Esophagus muscularis mucosa (tissue), 3 donors: ENCODE results near the gene AHRR.

Experiments
- POLR2A ChIP-seq: fragments of 450-650 bp; IDR thresholded peaks from one replicate; pipeline ENCODE4 v1.6.1; 2017; ENCODE audit warnings: antibody characterized with exemption, moderate library complexity, mild to moderate bottlenecking, low read depth
- POLR2AphosphoS5 ChIP-seq, 2 donors: sonication (generic); formaldehyde crosslinking; IDR thresholded peaks; one replicate each; pipeline ENCODE4 v1.6.1; 2017; ENCODE audit warnings: antibody characterized with exemption in 2 of 2
- TF ChIP-seq, protein P1 (sequence below), 3 experiments: fragments of 200-600 bp in 2 of 3; fragments of 450-650 bp in 1 of 3; sonication (generic) in 2 of 3; IDR thresholded peaks; one replicate each; pipeline ENCODE4 v1.5.1; 2017 to 2019; ENCODE audit warnings: antibody characterized with exemption in 3 of 3, mild to moderate bottlenecking in 2 of 3, moderate library complexity in 1 of 3

DNA sequence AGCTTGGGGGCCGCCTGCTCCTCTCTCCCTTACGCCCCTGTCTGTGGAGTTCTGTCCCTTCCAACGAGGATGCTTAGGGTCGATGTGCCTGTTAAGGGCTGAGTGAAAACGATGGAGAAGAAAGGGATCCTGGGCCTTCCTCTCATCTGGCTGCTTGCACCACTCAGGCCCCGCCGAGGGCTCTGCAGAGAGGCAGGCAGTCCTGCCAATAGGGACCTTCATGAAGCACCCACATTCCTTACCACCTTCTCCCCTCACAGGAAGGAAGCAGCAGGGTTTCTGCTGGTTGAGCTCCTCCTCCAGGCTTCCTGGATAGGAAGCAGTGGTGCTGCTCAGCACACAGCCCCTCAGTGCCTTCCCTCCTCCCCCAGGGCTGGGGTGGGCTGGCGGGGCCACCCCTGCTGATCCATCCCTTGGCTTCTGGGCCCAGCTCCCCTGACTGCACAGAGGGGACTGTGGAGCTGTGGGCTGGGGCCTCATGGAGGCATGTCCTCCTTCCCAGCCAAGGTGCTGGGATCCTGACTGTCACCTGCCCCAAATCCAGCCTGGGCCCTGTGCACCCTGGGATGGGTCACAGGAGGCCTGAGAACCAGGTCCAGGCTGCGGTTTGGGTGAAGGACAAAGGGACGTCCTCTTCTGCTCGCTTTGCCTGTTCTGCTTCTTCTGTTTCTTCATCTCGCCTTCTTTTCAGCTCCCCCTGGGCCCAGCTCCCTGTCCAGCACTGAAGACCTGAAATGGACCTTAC lies 50.5 kb downstream of the AHRR start:
- TF ChIP-seq, protein P1, sequence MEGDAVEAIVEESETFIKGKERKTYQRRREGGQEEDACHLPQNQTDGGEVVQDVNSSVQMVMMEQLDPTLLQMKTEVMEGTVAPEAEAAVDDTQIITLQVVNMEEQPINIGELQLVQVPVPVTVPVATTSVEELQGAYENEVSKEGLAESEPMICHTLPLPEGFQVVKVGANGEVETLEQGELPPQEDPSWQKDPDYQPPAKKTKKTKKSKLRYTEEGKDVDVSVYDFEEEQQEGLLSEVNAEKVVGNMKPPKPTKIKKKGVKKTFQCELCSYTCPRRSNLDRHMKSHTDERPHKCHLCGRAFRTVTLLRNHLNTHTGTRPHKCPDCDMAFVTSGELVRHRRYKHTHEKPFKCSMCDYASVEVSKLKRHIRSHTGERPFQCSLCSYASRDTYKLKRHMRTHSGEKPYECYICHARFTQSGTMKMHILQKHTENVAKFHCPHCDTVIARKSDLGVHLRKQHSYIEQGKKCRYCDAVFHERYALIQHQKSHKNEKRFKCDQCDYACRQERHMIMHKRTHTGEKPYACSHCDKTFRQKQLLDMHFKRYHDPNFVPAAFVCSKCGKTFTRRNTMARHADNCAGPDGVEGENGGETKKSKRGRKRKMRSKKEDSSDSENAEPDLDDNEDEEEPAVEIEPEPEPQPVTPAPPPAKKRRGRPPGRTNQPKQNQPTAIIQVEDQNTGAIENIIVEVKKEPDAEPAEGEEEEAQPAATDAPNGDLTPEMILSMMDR (IDR thresholded peaks at IDR 0.05): no peak
- TF ChIP-seq POLR2AphosphoS5 (IDR thresholded peaks at IDR 0.05) (no peak), POLR2A (no peak)
